ENCODE results near the gene C4orf50.
"Not testable (repeated sequence)": the region's sequence is repeated elsewhere in the genome, so short reads cannot be mapped to it uniquely, and the experiment has no call there.

The C4orf50 gene

GRCh38 chr4:6005175-6005574, 13.1 kb downstream of the C4orf50 start:
- Mint-ChIP-seq H3K36me3 (ENCODE audit: low read depth) (no peaks in the 10 kb centered on the region), H3K27ac (no peak overlapping the region), H3K27me3 (ENCODE audit: low read depth) (peaks cover 71% of the 10 kb centered on the region), H3K4me3 (no peak overlapping the region), H3K4me1 (no peaks in the 10 kb centered on the region), H3K9me3 (peaks cover 3% of the 10 kb centered on the region)
- no peak for TF ChIP-seq CTCF (IDR thresholded peaks at IDR 0.05; ENCODE audit: unreplicated experiment in 3 of 3)

GRCh38 chr4:6003485-6003884, 14.7 kb downstream of the C4orf50 start:
- not testable (repeated sequence) for H3K9me3 Mint-ChIP-seq, H3K27ac Mint-ChIP-seq, H3K4me1 Mint-ChIP-seq

DNA sequence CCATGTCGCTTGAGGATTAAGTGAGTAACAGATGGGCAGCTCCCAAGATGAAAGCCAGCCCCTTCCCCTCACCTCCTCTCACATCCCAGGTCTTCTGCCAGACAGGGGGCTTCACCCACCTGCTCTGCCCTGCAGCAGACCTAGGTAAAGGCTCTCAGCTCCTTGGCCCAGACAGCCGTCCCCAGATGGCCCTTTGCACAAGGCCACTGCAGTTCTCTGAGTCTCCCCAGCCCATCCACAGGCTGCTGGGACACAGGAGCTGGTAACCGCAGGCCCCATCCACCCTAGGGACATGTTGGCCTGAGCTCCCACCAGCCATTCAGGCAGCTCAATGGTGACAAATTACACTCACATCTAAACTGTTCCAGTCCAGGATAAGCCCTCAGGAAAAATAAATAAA, 15.3 kb downstream of the C4orf50 start:
- no peak overlapping the region for H3K4me3 Mint-ChIP-seq
- H3K36me3 Mint-ChIP-seq (ENCODE audit: low read depth) = no peaks in the 10 kb centered on the region
- peaks cover 65% of the 10 kb centered on the region for H3K27me3 Mint-ChIP-seq (ENCODE audit: low read depth)
- H3K9me3 Mint-ChIP-seq = peaks cover 3% of the 10 kb centered on the region
- no peak overlapping the region for H3K27ac Mint-ChIP-seq
- peaks cover 5% of the 10 kb centered on the region for H3K4me1 Mint-ChIP-seq
- TF ChIP-seq CTCF (IDR thresholded peaks at IDR 0.05; ENCODE audit: unreplicated experiment in 3 of 3) = no peak

More at GRCh38 chr4:6003485-6003884, 14.7 kb downstream of the C4orf50 start:
- H3K27me3 Mint-ChIP-seq (ENCODE audit: low read depth) = peaks cover 64% of the 10 kb centered on the region
- H3K36me3 Mint-ChIP-seq (ENCODE audit: low read depth); H3K4me3 Mint-ChIP-seq: not testable (repeated sequence)

DNA sequence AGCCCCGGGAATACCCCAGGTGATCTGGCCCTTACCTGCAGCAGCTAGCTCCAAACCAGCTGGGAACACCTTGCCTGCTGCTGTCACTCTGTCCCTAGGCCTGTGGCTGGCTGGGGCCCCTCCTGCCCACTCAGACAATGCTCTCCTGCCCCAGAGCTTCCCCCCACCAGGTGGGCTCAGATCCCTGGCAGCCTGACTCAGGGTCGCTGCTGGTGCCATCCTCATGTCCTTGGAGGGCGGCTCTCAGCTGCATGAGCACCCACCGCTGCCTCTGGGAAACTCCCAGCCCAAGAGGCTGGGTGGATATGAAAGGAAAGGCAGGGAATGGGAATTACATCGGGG, 15.8 kb downstream of the C4orf50 start:
- H3K4me1 Mint-ChIP-seq = peaks cover 9% of the 10 kb centered on the region
- H3K9me3 Mint-ChIP-seq = peaks cover 3% of the 10 kb centered on the region
- H3K27me3 Mint-ChIP-seq (ENCODE audit: low read depth) = peaks cover 60% of the 10 kb centered on the region
- no peaks in the 10 kb centered on the region for H3K36me3 Mint-ChIP-seq (ENCODE audit: low read depth)
- no peak for TF ChIP-seq CTCF (IDR thresholded peaks at IDR 0.05; ENCODE audit: unreplicated experiment in 3 of 3)
- no peak overlapping the region for H3K4me3 Mint-ChIP-seq
- H3K27ac Mint-ChIP-seq = no peak overlapping the region

- Mint-ChIP-seq H3K9me3 (peaks cover 3% of the 10 kb centered on the region), H3K4me3 (no peak overlapping the region)
These were observed 16.3 kb downstream of the C4orf50 start for GRCh38 chr4:6001680-6002491.

GRCh38 chr4:5999830-6000365, 18.3 kb downstream of the C4orf50 start:
- peaks cover 48% of the 10 kb centered on the region for H3K27me3 Mint-ChIP-seq (ENCODE audit: low read depth)
- H3K9me3 Mint-ChIP-seq = peaks cover 3% of the 10 kb centered on the region
- no peaks in the 10 kb centered on the region for H3K36me3 Mint-ChIP-seq (ENCODE audit: low read depth)
- no peak for TF ChIP-seq CTCF (IDR thresholded peaks at IDR 0.05; ENCODE audit: unreplicated experiment in 3 of 3)
- H3K27ac Mint-ChIP-seq = no peak overlapping the region
- H3K4me1 Mint-ChIP-seq = peaks cover 15% of the 10 kb centered on the region
- H3K4me3 Mint-ChIP-seq = no peak overlapping the region

More at GRCh38 chr4:6001680-6002491, 16.3 kb downstream of the C4orf50 start:
- H3K27me3 Mint-ChIP-seq (ENCODE audit: low read depth) = peaks cover 54% of the 10 kb centered on the region
- TF ChIP-seq CTCF (IDR thresholded peaks at IDR 0.05; ENCODE audit: unreplicated experiment in 3 of 3) = no peak
- H3K4me1 Mint-ChIP-seq = peaks cover 10% of the 10 kb centered on the region
- no peak overlapping the region for H3K27ac Mint-ChIP-seq
- H3K36me3 Mint-ChIP-seq (ENCODE audit: low read depth) = no peaks in the 10 kb centered on the region

Measured in nephron (organoid).